Suprapubic skin (tissue), 4 donors: ENCODE results near the gene DAGLB.

Source experiments
- CTCF ChIP-seq, 2 donors: fragments of 200-600 bp in 1 of 2; fragments of 450-650 bp in 1 of 2; sonication (generic) in 1 of 2; IDR thresholded peaks; one replicate each; pipeline ENCODE4 v1.5.1; 2016 to 2019; ENCODE audit warnings: antibody characterized with exemption in 2 of 2, mild to moderate bottlenecking in 1 of 2, moderate library complexity in 1 of 2
- EP300 ChIP-seq: sonication (generic); formaldehyde crosslinking; IDR thresholded peaks from one replicate; pipeline ENCODE4 v1.6.1; 2017; ENCODE audit warnings: antibody characterized with exemption
- POLR2A ChIP-seq, 2 donors: fragments of 450-650 bp; IDR thresholded peaks; one replicate each; pipeline ENCODE4 v1.6.1; 2017; ENCODE audit warnings: antibody characterized with exemption in 2 of 2, mild to moderate bottlenecking in 2 of 2, moderate library complexity in 2 of 2
- POLR2AphosphoS5 ChIP-seq, 3 donors: sonication (generic); formaldehyde crosslinking; IDR thresholded peaks; one replicate each; pipeline ENCODE4 v1.6.1; 2017; ENCODE audit warnings: antibody characterized with exemption in 3 of 3

- TF ChIP-seq POLR2A (IDR thresholded peaks at IDR 0.05): no peak
- TF ChIP-seq CTCF (IDR thresholded peaks at IDR 0.05): no peak
- TF ChIP-seq POLR2AphosphoS5 (IDR thresholded peaks at IDR 0.05): no peak
- TF ChIP-seq EP300: no peak
These were observed 62.5 kb downstream of the DAGLB start for GRCh38 chr7:6385110-6385781.
